GM23338 (cell line): ENCODE measurements around the gene PCIF1. TPM values are rescaled to one million over a fixed set of nuclear protein-coding genes. Genes with fewer than 3 reads are reported as not detected.

Source experiments
- CTCF ChIP-seq, 2 experiments: fragments of 200-600 bp in 1 of 2; sonication (generic) in 1 of 2; conservative IDR thresholded peaks; 2 replicates each; pipeline versions ENCODE4 v1.5.1 to v1.6.1; 2016 to 2017; ENCODE audit warnings: antibody characterized with exemption in 2 of 2, low read depth in 2 of 2, mild to moderate bottlenecking in 2 of 2, moderate library complexity in 1 of 2
- EZH2 ChIP-seq: fragments of 200-600 bp; sonication (generic); IDR thresholded peaks from one replicate; pipeline ENCODE4 v1.8.0; 2017; ENCODE audit warnings: antibody characterized with exemption, mild to moderate bottlenecking, low read depth; ENCODE audit not compliant: unreplicated experiment
- EZH2phosphoT487 ChIP-seq: fragments of 200-600 bp; sonication (generic); IDR thresholded peaks from one replicate; pipeline ENCODE4 v1.8.1; 2018; ENCODE audit warnings: antibody characterized with exemption; ENCODE audit not compliant: unreplicated experiment
- JUNB ChIP-seq: IDR thresholded peaks from one replicate; pipeline ENCODE4 v1.6.1; 2016; ENCODE audit warnings: antibody characterized with exemption; ENCODE audit not compliant: unreplicated experiment
- NANOG ChIP-seq: IDR thresholded peaks from 2 replicates; pipeline ENCODE4 v1.6.1; 2016; ENCODE audit warnings: antibody characterized with exemption, borderline replicate concordance
- POLR2AphosphoS5 ChIP-seq: IDR thresholded peaks from 2 replicates; pipeline ENCODE4 v1.6.1; 2016; ENCODE audit warnings: antibody characterized with exemption, low read depth
- REST ChIP-seq: IDR thresholded peaks from one replicate; pipeline ENCODE4 v1.6.1; 2018; ENCODE audit warnings: antibody characterized with exemption; ENCODE audit not compliant: unreplicated experiment
- ZNF114 ChIP-seq: fragments of 250-450 bp; sonication (Bioruptor Pico); IDR thresholded peaks from 2 replicates; pipeline ENCODE4 v1.5.0; 2020; ENCODE audit warnings: mild to moderate bottlenecking, moderate library complexity
- ZNF331 ChIP-seq: fragments of 250-450 bp; sonication (Bioruptor Pico); IDR thresholded peaks from 2 replicates; pipeline ENCODE4 v1.5.0; 2020; ENCODE audit warnings: low read depth, mild to moderate bottlenecking, moderate library complexity
- ZNF462 ChIP-seq: fragments of 250-450 bp; sonication (Bioruptor Pico); IDR thresholded peaks from 2 replicates; pipeline ENCODE4 v1.5.0; 2020; ENCODE audit warnings: mild to moderate bottlenecking, moderate library complexity
- polyA plus RNA-seq: library from polyadenylated mRNA; unstranded; fragments of >200 nt; fragmentation: Nextera tagmentation; extraction: Ambion mirVana; gene quantifications from 2 replicates; pipeline ENCODE4 v1.2.1, GENCODE V29; 2016
- total RNA-seq: library from RNA; depleted of rRNA; stranded (reverse); fragments of >200 nt; shearing (Covaris generic); gene quantifications from 2 replicates; pipeline ENCODE4 v1.2.3, GENCODE V29; 2014

PCIF1 gene
- total and polyA plus RNA-seq, 2 experiments from 2014 or later = 26.1 to 28.3 TPM

- TF ChIP-seq ZNF462 (CRISPR knock-in tag) = no peak
- no peak for TF ChIP-seq POLR2AphosphoS5
- TF ChIP-seq EZH2phosphoT487 = no peak
- TF ChIP-seq NANOG = no peak
- no peak for TF ChIP-seq ZNF114 (CRISPR knock-in tag)
- no peak for TF ChIP-seq CTCF (conservative IDR thresholded peaks at IDR 0.05; ENCODE audit: low read depth in 2 of 2)
- TF ChIP-seq ZNF331 (CRISPR knock-in tag) = no peak
- no peak for TF ChIP-seq JUNB
- no peak for TF ChIP-seq REST
- no peak for TF ChIP-seq EZH2
Observed at GRCh38 chr20:45940469-45940868, 6.0 kb downstream of the PCIF1 start (continued).
